GM18511 (cell line): ENCODE results near the gene MTHFD1L.
"Not testable (repeated sequence)": the region's sequence is repeated elsewhere in the genome, so short reads cannot be mapped to it uniquely, and the experiment has no call there.

Experiments
- ATAC-seq: cut with Tn5 transposase; IDR thresholded peaks from one replicate; pipeline ENCODE4 v1.9.1; 2021; ENCODE audit warnings: mild to moderate bottlenecking, moderate library complexity; ENCODE audit not compliant: unreplicated experiment

MTHFD1L gene

GRCh38 chr6:151063842-151064647 lies 198.5 kb downstream of the MTHFD1L start:
- no peak for ATAC-seq

- ATAC-seq: no peak
Measured at GRCh38 chr6:151065027-151065815, 199.7 kb downstream of the MTHFD1L start.

DNA sequence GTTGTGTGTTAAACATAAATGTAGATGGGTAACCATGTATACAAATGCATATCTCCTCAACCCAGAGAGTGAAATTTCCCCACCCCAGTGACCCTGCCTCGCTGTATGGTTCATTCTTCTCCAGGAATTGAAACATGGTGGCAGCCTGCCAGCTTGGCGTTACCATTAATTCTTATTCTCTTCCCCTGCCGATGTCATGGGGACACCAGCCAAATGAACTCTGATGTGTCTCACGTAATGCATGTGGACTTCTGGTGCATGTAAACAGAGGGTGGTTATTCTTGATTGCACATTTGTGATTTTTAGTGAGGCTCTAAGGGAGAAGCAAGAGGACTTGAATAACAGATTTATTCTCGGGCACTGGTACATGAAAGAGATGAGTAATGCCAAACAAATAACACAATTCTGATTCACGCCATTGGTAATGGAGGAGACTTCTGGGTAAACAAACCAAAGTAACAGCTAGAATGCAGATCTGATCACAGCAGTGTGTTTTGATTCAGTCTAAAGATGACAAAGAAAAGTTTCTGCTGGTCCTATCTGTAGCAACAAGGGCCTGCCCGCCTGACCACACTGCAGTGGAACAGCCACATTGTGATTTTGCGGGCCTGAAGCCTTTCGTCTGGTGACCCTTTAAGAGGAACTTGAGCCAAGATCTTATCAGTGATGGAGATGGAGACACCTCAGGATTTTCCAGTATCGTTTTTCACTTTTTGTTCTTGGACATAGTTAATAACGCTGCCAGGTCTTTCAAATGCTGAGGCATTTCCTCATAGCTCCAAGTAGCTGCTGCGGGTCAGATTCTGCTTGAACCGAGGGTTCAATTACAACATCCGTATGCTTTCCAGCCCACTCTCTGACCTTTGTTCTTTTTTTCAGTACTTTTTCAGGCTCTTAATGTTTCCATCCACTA lies 202.4 kb downstream of the MTHFD1L start:
- no peak for ATAC-seq

DNA sequence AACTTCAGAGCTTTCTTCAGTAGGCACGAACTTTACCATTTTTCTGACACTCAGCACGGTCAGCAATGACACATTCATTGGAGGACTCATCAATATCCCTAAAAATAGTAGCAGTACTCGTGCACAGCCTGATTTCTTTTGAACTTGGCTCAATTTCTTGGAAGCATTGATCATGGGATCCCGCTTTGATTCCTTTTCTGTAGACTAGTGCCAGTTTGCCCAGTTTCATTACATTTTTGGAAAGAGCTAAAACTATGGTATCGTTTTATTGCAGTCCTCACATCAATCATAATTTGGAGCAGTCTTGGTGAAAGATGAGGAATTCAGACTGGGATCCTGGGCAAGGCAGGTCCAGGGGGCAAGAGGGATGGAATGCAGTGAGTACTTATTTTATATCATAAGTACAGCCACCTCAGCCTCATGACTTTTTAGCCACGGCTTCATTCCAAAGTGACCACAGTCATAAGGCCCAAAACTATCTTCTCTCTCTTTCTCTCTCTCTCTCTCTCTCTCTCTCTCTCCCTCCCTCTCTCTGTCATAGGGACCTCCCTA lies 203.3 kb downstream of the MTHFD1L start:
- no peak for ATAC-seq

GRCh38 chr6:151069641-151070040 lies 204.1 kb downstream of the MTHFD1L start:
- ATAC-seq: no peak

DNA sequence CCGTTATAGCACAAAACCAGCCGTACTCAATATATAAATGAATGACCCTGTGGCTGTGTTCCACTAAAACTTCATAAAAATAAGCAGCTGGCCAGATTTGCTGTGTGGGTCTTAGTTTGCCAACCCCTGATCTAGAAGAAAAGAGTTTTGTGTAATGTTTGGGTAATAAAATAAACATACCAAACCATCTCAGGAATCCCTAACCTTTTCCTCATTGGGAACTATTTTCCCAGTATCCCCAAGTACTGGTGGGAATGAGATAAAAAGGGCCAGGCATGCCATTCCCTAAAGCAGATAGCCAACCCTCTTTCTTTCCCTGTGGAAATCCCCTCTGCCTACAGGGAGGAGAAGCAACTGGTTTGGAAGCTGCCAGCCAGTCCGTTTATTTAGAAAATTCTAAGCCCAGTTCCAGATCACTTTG lies 205.1 kb downstream of the MTHFD1L start:
- no peak for ATAC-seq

- ATAC-seq: no peak
Measured at GRCh38 chr6:151071295-151071694, 205.8 kb downstream of the MTHFD1L start.

GRCh38 chr6:151073146-151073545 lies 207.6 kb downstream of the MTHFD1L start:
- no peak for ATAC-seq

DNA sequence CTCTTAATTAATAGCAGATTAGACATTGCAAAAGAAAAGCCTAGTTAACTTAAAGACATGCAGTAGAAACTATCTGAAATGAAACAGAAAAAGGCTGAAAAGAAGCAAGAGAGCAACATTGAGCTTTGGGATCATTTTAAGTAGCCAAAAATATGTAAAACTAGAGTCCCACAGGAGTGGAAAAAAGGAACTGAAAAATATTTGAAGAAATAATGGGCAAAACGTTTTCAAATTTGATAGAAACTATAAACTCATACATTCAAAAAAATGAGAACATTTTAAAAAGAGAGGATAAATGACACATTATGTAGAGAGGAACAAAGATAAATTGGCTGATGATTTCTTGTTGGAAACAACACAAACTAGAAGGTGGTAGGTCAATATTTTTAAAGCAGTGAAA lies 208.2 kb downstream of the MTHFD1L start:
- no peak for ATAC-seq

DNA sequence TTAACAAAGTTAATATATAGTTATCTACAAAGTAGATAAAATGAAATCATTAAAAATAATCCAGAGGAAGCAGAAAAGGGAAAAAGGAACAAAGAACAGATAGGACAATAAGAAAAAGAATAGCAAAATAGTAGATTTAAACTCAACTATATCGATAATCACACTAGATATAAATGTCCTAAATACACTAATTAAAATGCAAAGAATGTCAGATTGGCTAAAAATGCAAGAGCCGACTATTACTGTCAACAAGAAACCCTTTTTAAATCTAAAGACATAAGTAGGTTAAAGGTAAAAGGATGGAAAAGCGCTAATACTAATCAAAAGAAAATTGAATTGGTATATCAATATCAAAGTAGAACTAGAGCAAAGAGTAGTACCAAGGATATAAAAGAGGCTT lies 209.5 kb downstream of the MTHFD1L start:
- ATAC-seq: no peak

DNA sequence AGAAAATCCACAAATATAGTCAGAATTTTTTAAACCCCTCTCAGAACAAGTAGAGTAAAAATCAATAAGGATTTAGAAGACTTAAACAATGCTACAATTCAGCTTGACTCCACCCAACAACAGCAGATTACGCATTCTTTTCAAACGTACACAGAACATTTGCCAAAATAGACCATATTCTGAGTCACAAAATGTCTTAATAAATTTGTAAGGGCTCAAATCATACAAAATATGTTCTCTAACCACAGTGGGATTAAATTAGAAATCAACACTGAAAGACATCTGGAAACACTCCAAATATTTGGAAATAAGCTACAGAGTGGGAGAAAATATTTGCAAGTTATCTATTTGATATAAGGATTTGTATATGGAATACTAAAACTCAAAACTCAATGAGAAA lies 210.0 kb downstream of the MTHFD1L start:
- ATAC-seq: no peak

DNA sequence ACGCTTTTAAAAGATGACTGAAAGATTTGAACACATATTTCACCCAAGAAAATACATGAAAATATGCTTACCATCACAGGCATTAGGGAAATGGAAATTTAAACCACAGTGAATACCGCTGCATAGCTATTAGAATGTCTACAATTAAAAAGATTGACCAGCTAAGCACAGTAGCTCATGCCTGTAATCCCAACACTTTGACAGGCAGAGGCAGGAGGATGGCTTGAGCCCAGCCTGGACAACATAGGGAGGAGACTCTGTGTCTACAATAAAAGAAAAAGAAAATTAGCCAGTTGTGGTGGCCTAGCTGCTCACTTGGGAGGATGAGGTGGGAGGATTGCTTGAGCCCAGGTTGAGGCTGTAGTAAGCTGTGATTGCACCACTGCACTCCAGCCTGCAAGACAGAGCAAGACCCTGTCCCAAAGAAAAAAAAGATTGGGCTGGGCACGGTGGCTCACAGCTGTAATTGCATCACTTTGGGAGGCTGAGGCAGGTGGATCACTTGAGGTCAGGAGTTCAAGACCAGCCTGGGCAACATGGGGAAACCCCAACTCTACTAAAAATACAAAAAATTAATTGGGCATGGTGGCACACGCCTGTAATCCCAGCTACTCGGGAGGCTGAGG lies 210.5 kb downstream of the MTHFD1L start:
- no peak for ATAC-seq

DNA sequence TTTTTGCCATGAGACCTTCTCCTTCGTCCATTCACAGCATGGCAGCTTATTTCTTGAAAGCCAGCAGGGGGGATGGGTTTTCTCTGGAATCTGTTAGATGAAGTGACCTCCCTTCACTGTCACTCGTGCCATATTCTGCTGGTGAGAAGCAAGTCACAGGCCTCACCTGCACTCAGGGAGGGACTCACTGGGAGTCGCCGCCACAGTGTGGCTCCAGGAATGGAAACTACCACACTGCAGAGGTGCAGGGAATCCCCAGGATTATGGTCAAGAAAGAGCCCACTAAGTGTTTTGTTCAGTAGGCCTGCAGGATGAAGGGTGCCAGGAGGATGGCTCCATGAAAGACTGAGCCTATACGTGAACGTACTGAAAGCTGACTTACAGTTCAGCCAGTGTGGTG lies 213.2 kb downstream of the MTHFD1L start:
- no peak for ATAC-seq

DNA sequence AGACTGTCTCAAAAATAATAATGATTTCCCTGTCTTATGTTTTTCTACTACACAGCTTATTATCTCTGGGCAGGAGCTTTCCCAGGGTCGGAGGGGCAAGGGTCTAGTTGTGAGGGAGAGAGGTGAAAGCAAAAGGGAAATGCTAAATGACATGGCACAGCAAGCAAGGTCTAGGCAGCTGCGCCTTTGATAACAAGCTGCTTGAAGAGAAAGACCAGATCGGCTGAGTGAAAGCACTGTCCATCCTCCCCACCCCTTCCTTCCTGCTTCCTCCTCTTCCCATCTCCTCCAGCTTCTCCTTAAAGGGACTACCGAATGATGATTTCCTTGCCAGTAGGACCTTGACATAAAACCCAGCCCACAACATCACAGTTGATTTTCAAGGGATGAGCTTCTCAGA lies 216.2 kb downstream of the MTHFD1L start:
- no peak for ATAC-seq

- ATAC-seq: no peak
Measured at GRCh38 chr6:151082079-151082478, 216.6 kb downstream of the MTHFD1L start.

- no peak for ATAC-seq
Measured at GRCh38 chr6:151084275-151084674, 218.8 kb downstream of the MTHFD1L start.

GRCh38 chr6:151087055-151087454 lies 221.6 kb downstream of the MTHFD1L start:
- not testable (repeated sequence) for ATAC-seq

DNA sequence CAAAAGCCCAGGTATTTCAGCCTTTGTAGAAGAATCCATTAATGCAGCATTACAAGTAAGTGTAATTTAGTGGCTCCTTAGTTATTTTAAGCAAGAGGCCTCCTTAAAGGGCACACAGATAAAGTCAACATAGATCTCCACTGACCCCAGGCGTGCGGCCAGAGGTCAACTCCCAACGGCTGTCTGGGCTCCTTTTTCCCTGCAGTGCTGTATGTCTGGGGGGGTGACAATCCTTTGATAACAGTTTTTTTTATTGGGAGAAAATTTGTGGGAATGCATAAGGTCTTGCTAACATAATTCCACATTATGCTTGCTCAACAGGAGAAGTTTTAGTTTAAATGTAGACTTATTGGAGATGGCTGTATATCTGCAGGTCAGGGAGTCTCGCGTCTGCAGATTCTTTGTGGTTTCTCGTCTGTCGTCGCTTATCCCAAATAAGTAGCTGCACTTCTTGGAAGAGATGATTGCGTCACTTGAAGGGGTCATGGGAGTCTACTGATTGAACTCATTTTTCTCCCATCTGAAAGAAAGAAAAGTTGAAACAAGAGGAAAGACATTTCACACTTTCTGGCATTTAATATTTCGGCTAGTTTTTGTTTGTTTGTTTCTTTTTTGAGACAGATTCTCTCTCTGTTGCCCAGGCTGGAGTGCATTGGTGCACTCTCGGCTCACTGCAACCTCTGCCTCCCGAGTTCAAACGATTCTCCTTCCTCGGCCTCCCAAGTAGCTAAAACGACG lies 222.5 kb downstream of the MTHFD1L start:
- ATAC-seq: no peak

GRCh38 chr6:151088599-151088935 lies 223.1 kb downstream of the MTHFD1L start:
- no peak for ATAC-seq

DNA sequence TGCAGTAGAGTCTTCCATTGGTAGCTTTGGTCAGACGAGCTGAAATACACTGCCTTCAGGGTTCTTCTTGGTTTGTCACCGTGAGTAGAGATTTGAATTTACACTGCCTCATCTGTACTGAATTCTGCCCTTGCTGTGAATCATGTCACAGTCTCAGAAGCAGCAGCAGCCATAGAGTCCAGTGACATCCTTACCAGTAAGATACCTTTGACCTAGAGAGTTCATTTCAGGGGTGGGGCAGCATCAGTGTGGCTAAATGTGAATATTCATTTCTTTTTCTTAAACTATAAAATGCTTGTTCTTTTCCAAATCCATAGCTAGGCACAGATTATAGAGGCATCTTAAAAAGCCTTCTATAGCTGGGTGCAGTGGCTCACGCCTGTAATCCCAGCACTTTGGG lies 223.5 kb downstream of the MTHFD1L start:
- ATAC-seq: no peak
